ENCODE measurements around the gene TENM4.

TENM4 gene

GRCh38 chr11:79235696-79236095, 205.1 kb downstream of the TENM4 start:
- Histone ChIP-seq H3K27ac (ENCODE audit: low read length) (no peak overlapping the region), H4K20me1 (ENCODE audit: insufficient read depth, low read length) (no peaks in the 10 kb centered on the region; the same call in 1 of the 2 replicates), H3K27me3 (ENCODE audit: insufficient read depth, low read length, poor library complexity) (no peaks in the 10 kb centered on the region), H3K36me3 (ENCODE audit: insufficient read depth, low read length) (no peaks in the 10 kb centered on the region), H3K4me1 (ENCODE audit: insufficient read depth, low read length) (no peaks in the 10 kb centered on the region), H3K4me3 (ENCODE audit: low read depth in 1 of 2, low read length in 2 of 2) (no peak overlapping the region), H2AFZ (ENCODE audit: low read depth, low read length) (no peak overlapping the region), H3K9ac (ENCODE audit: low read depth, low read length) (no peak overlapping the region), H3K79me2 (ENCODE audit: insufficient read depth, low read length) (no peaks in the 10 kb centered on the region), H3K4me2 (ENCODE audit: insufficient read depth, low read length) (no peak overlapping the region), H3K9me3 (ENCODE audit: insufficient read depth, low read length, severe bottlenecking) (no peaks in the 10 kb centered on the region)
- DNase-seq (no peak), ATAC-seq (ENCODE audit: insufficient read depth, low read depth) (no peak)
- TF ChIP-seq EZH2 (IDR thresholded peaks at IDR 0.05; ENCODE audit: borderline replicate concordance, low read depth, low read length, severe bottlenecking), result no peak
- TF ChIP-seq CTCF (IDR thresholded peaks at IDR 0.05; ENCODE audit: borderline replicate concordance, extremely low read depth, low read length, poor library complexity, severe bottlenecking), result no peak

- no peak overlapping the region for H3K4me2 ChIP-seq (ENCODE audit: insufficient read depth, low read length)
- no peak overlapping the region for H3K4me3 ChIP-seq (ENCODE audit: low read depth in 1 of 2, low read length in 2 of 2)
- no peak overlapping the region for H2AFZ ChIP-seq (ENCODE audit: low read depth, low read length)
- no peaks in the 10 kb centered on the region for H3K36me3 ChIP-seq (ENCODE audit: insufficient read depth, low read length)
- no peaks in the 10 kb centered on the region; the same call in 1 of the 2 replicates for H4K20me1 ChIP-seq (ENCODE audit: insufficient read depth, low read length)
- H3K27ac ChIP-seq (ENCODE audit: low read length), result no peak overlapping the region
- H3K9me3 ChIP-seq (ENCODE audit: insufficient read depth, low read length, severe bottlenecking), result no peaks in the 10 kb centered on the region
- H3K27me3 ChIP-seq (ENCODE audit: insufficient read depth, low read length, poor library complexity), result no peaks in the 10 kb centered on the region
- DNase-seq (no peak), ATAC-seq (ENCODE audit: insufficient read depth, low read depth) (no peak)
- no peaks in the 10 kb centered on the region for H3K79me2 ChIP-seq (ENCODE audit: insufficient read depth, low read length)
- TF ChIP-seq EZH2 (IDR thresholded peaks at IDR 0.05; ENCODE audit: borderline replicate concordance, low read depth, low read length, severe bottlenecking) (no peak), CTCF (IDR thresholded peaks at IDR 0.05; ENCODE audit: borderline replicate concordance, extremely low read depth, low read length, poor library complexity, severe bottlenecking) (no peak)
- no peaks in the 10 kb centered on the region for H3K4me1 ChIP-seq (ENCODE audit: insufficient read depth, low read length)
- no peak overlapping the region for H3K9ac ChIP-seq (ENCODE audit: low read depth, low read length)
These were observed 208.5 kb downstream of the TENM4 start for GRCh38 chr11:79232346-79232745.

- no peak for DNase-seq
- Histone ChIP-seq H4K20me1 (ENCODE audit: insufficient read depth, low read length) (no peaks in the 10 kb centered on the region), H3K4me1 (ENCODE audit: insufficient read depth, low read length) (no peaks in the 10 kb centered on the region), H3K27ac (ENCODE audit: low read length) (no peak overlapping the region), H3K79me2 (ENCODE audit: insufficient read depth, low read length) (no peaks in the 10 kb centered on the region), H3K4me2 (ENCODE audit: insufficient read depth, low read length) (no peak overlapping the region), H3K27me3 (ENCODE audit: insufficient read depth, low read length, poor library complexity) (peaks cover 3% of the 10 kb centered on the region), H3K9me3 (ENCODE audit: insufficient read depth, low read length, severe bottlenecking) (no peaks in the 10 kb centered on the region), H2AFZ (ENCODE audit: low read depth, low read length) (no peak overlapping the region), H3K9ac (ENCODE audit: low read depth, low read length) (no peak overlapping the region), H3K36me3 (ENCODE audit: insufficient read depth, low read length) (no peaks in the 10 kb centered on the region), H3K4me3 (ENCODE audit: low read depth in 1 of 2, low read length in 2 of 2) (no peak overlapping the region)
- no peak for ATAC-seq (ENCODE audit: insufficient read depth, low read depth)
- no peak for TF ChIP-seq EZH2 (IDR thresholded peaks at IDR 0.05; ENCODE audit: borderline replicate concordance, low read depth, low read length, severe bottlenecking)
- TF ChIP-seq CTCF (IDR thresholded peaks at IDR 0.05; ENCODE audit: borderline replicate concordance, extremely low read depth, low read length, poor library complexity, severe bottlenecking), result no peak
These were observed 211.8 kb downstream of the TENM4 start for GRCh38 chr11:79229047-79229446.

All from DND-41 (cell line).